HG02970 (cell line): ENCODE measurements around the gene GSG1L2.
"Not testable (repeated sequence)": the region's sequence is repeated elsewhere in the genome, so short reads cannot be mapped to it uniquely, and the experiment has no call there.

Experiments
- ATAC-seq: cut with Tn5 transposase; IDR thresholded peaks from one replicate; pipeline ENCODE4 v1.9.1; 2021; ENCODE audit warnings: mild to moderate bottlenecking, moderate library complexity, moderate number of reproducible peaks; ENCODE audit not compliant: unreplicated experiment, low FRiP score

The GSG1L2 gene

GRCh38 chr17:9790889-9791876 lies 30.7 kb downstream of the GSG1L2 start, which contains the start of gene DHRS7C:
Gene DHRS7C, minus strand, starts transcription at chr17:9791592. Its CDS starts 308 bp downstream, at chr17:9791284.
- ATAC-seq, result no peak

- no peak for ATAC-seq
Measured at GRCh38 chr17:9790316-9790715, 31.6 kb downstream of the GSG1L2 start.

- ATAC-seq, result no peak
Measured at GRCh38 chr17:9788601-9789000, 33.3 kb downstream of the GSG1L2 start.

- no peak for ATAC-seq
Measured at GRCh38 chr17:9784544-9784943, 37.3 kb downstream of the GSG1L2 start.

GRCh38 chr17:9783465-9783864 lies 38.4 kb downstream of the GSG1L2 start:
- ATAC-seq, result not testable (repeated sequence)

- ATAC-seq, result no peak
Measured at GRCh38 chr17:9783050-9783449, 38.8 kb downstream of the GSG1L2 start.

- ATAC-seq, result no peak
Measured at GRCh38 chr17:9780552-9780951, 41.3 kb downstream of the GSG1L2 start.

GRCh38 chr17:9776911-9777310 lies 45.0 kb downstream of the GSG1L2 start:
- ATAC-seq, result no peak

- no peak for ATAC-seq
Measured at GRCh38 chr17:9772658-9773057, 49.2 kb downstream of the GSG1L2 start.

GRCh38 chr17:9771465-9771864 lies 50.4 kb downstream of the GSG1L2 start:
- no peak for ATAC-seq

GRCh38 chr17:9769036-9769695 lies 52.7 kb downstream of the GSG1L2 start:
- ATAC-seq, result no peak

- ATAC-seq, result no peak
Measured at GRCh38 chr17:9768381-9768934, 53.4 kb downstream of the GSG1L2 start.

- no peak for ATAC-seq
Measured at GRCh38 chr17:9767432-9767991, 54.4 kb downstream of the GSG1L2 start.

- no peak for ATAC-seq
Measured at GRCh38 chr17:9766970-9767369, 54.9 kb downstream of the GSG1L2 start.

GRCh38 chr17:9765322-9765721 lies 56.6 kb downstream of the GSG1L2 start:
- ATAC-seq, result no peak

- ATAC-seq, result no peak
Measured at GRCh38 chr17:9763643-9764042, 58.2 kb downstream of the GSG1L2 start.

- ATAC-seq, result no peak
Measured at GRCh38 chr17:9760266-9760665, 61.6 kb downstream of the GSG1L2 start.

GRCh38 chr17:9755083-9755482 lies 66.8 kb downstream of the GSG1L2 start:
- no peak for ATAC-seq
